ENCODE measurements around the gene MLLT10. TPM values are rescaled to one million over a fixed set of nuclear protein-coding genes. Genes with fewer than 3 reads are reported as not detected.

MLLT10 gene
- total and polyA plus RNA-seq, 2 of the 8 experiments (the other 6 are each of a cell fraction or from before 2014, with no cell fraction given): 53.1 to 62.1 TPM

DNA sequence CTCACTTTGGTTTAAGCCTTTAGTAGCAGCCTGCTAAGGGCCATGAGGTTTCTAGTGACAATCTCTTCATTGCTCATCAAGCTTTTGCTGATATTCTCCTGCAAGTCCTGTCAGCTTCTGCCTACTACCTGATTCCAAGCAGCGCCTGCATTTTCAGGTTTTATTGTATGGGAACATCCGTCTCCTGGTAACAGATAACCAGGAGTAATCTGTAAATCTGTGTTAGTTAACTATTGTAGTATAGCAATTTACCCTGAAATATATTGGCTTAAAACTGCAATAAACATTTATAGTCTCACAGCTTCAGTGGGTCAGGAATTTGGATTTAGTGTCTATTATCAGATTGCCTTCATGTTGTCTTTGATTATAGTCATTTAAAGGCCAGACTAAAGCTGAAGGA is 94.0 kb downstream of the MLLT10 start:
- no peaks in the 10 kb centered on the region for H4K20me1 ChIP-seq (replicated peaks in 1 of 2; ENCODE audit: control insufficient read depth in 1 of 2, insufficient read depth in 2 of 2, low read length in 2 of 2)
- DNase-seq (ENCODE audit: low read depth in 1 of 2, low spot score in 2 of 2): no peak
- H2AFZ ChIP-seq (ENCODE audit: low read length): no peak overlapping the region
- TF ChIP-seq RAD21 (IDR thresholded peaks at IDR 0.05 in 1 of 2, conservative IDR thresholded peaks at IDR 0.05 in 1 of 2; ENCODE audit: low read depth in 2 of 2, low read length in 2 of 2) (no peak), PHF8 (conservative IDR thresholded peaks at IDR 0.05; ENCODE audit: low read depth, low read length) (no peak), SP2 (IDR thresholded peaks at IDR 0.05; ENCODE audit: low read length) (no peak), CTBP2 (IDR thresholded peaks at IDR 0.05; ENCODE audit: borderline replicate concordance, insufficient read depth, insufficient read length, low read length) (no peak)
- TF ChIP-seq, protein P1, sequence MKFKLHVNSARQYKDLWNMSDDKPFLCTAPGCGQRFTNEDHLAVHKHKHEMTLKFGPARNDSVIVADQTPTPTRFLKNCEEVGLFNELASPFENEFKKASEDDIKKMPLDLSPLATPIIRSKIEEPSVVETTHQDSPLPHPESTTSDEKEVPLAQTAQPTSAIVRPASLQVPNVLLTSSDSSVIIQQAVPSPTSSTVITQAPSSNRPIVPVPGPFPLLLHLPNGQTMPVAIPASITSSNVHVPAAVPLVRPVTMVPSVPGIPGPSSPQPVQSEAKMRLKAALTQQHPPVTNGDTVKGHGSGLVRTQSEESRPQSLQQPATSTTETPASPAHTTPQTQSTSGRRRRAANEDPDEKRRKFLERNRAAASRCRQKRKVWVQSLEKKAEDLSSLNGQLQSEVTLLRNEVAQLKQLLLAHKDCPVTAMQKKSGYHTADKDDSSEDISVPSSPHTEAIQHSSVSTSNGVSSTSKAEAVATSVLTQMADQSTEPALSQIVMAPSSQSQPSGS (IDR thresholded peaks at IDR 0.05; ENCODE audit: low read length): no peak
- peaks cover 0 to 31% of the 10 kb centered on the region in 2 experiments; a peak in 2 of 4 replicates for H3K79me2 ChIP-seq (ENCODE audit: control insufficient read depth in 1 of 2, insufficient read depth in 2 of 2, low read length in 2 of 2)
- H3K18ac ChIP-seq (ENCODE audit: extremely low read depth, low read length): no peak overlapping the region
- no peaks in the 10 kb centered on the region for H3K27me3 ChIP-seq (replicated peaks in 1 of 4; ENCODE audit: control insufficient read depth in 3 of 4, extremely low read depth in 1 of 4, insufficient read depth in 3 of 4, low read length in 3 of 4)
- no peak overlapping the region; a peak in 1 of 7 replicates for H3K9ac ChIP-seq (replicated peaks in 1 of 4; ENCODE audit: extremely low read depth in 1 of 4, low read depth in 3 of 4, low read length in 3 of 4)
- WGBS, 2 experiments (ENCODE audit: extremely low coverage in 1 of 2, insufficient coverage in 1 of 2, insufficient read length in 1 of 2, insufficient replicate concordance in 2 of 2, low coverage in 1 of 2, low lambda C conversion rate in 2 of 2, missing lambda C conversion rate in 1 of 2): 90% methylated on average over 2 of the region's 2 CpGs; no CpG with 5 or more reads in 1 of the 2 experiments
- H4K91ac ChIP-seq (replicated peaks; ENCODE audit: insufficient read length, low read length): no peak overlapping the region
- no peaks in the 10 kb centered on the region for H3K23me2 ChIP-seq (ENCODE audit: low read depth, low read length)
- H4K8ac ChIP-seq (ENCODE audit: extremely low read depth, insufficient read depth, low read length): no peak overlapping the region
- no peak overlapping the region for H4K5ac ChIP-seq (ENCODE audit: insufficient read length, low read depth, low read length)
- H2AK5ac ChIP-seq (ENCODE audit: low read depth, low read length): no peak overlapping the region
- no peak overlapping the region for H2BK12ac ChIP-seq (ENCODE audit: low read depth, low read length)
- H3K56ac ChIP-seq (replicated peaks; ENCODE audit: insufficient read length, low read depth, low read length): no peak overlapping the region
- H3K23ac ChIP-seq (ENCODE audit: insufficient read length): no peak overlapping the region
- no peak overlapping the region for H3K4me3 ChIP-seq (ENCODE audit: extremely low read depth in 1 of 4, insufficient read depth in 2 of 4, low read depth in 3 of 4, low read length in 4 of 4)
- no peak for FAIRE-seq
- CTCF ChIA-PET (ENCODE audit: partially characterized antibody): interaction anchor here (0.7 to 1.1 kb wide), 2 partner anchors 110 to 209 kb away, joined by 3 read pairs; no protein-coding TSS in a partner anchor
- no peaks in the 10 kb centered on the region for H3K4me1 ChIP-seq (replicated peaks in 1 of 4; ENCODE audit: control insufficient read depth in 3 of 4, insufficient read depth in 4 of 4, low read length in 3 of 4)
- H3K27ac ChIP-seq (ENCODE audit: low read depth, low read length): no peak overlapping the region
- no peak overlapping the region for H2BK5ac ChIP-seq (ENCODE audit: low read depth, low read length)
- no peak overlapping the region for H2BK20ac ChIP-seq (ENCODE audit: low read length)
- H2BK15ac ChIP-seq (ENCODE audit: low read length): no peak overlapping the region
- no peaks in the 10 kb centered on the region for H3K9me3 ChIP-seq (ENCODE audit: insufficient read depth in 2 of 2, low read depth in 1 of 2, low read length in 1 of 2)
- no peak overlapping the region for H3K4ac ChIP-seq (replicated peaks; ENCODE audit: insufficient read length, low read depth, low read length)
- H2BK120ac ChIP-seq (replicated peaks; ENCODE audit: low read depth, low read length): no peak overlapping the region
- H3K36me3 ChIP-seq (ENCODE audit: control insufficient read depth in 2 of 4, insufficient read depth in 4 of 4, low read length in 3 of 4): peaks cover 0 to 16% (median 2%) of the 10 kb centered on the region in 4 experiments; a peak in 5 of 8 replicates
- H3K4me2 ChIP-seq (ENCODE audit: insufficient read depth in 1 of 2, low read depth in 2 of 2, low read length in 2 of 2): no peak overlapping the region
- H3K14ac ChIP-seq (ENCODE audit: insufficient read length): no peak overlapping the region
- POLR2A ChIA-PET (ENCODE audit: partially characterized antibody): interaction anchor here (3.1 kb wide), 1 partner anchor 10 kb away, joined by 13 read pairs; no protein-coding TSS in a partner anchor
- H3K79me1 ChIP-seq (ENCODE audit: low read depth, low read length): peaks cover 5% of the 10 kb centered on the region
